GM12891 (cell line): ENCODE data around the gene SPRED2.

Experiments used
- POLR2A ChIP-seq: IDR thresholded peaks from 2 replicates; pipeline ENCODE4 v1.6.1; 2011; ENCODE audit warnings: low read depth, low read length, control low read depth
- POLR2AphosphoS5 ChIP-seq: IDR thresholded peaks from 2 replicates; pipeline ENCODE4 v1.6.1; 2011; ENCODE audit warnings: low read depth, low read length, control low read depth
- SPI1 ChIP-seq: IDR thresholded peaks from 2 replicates; pipeline ENCODE4 v1.6.1; 2011; ENCODE audit warnings: low read depth, low read length, control low read depth
- TAF1 ChIP-seq: IDR thresholded peaks from 2 replicates; pipeline ENCODE4 v1.6.1; 2011; ENCODE audit warnings: low read depth, low read length, control low read depth

- TF ChIP-seq POLR2A (no peak), TAF1 (no peak), POLR2AphosphoS5 (no peak), SPI1 (no peak)
These were observed 2.3 kb upstream of the SPRED2 start for GRCh38 chr2:65434592-65435241.
